Measurements from ENCODE around the gene MEF2A.

The MEF2A gene

DNA sequence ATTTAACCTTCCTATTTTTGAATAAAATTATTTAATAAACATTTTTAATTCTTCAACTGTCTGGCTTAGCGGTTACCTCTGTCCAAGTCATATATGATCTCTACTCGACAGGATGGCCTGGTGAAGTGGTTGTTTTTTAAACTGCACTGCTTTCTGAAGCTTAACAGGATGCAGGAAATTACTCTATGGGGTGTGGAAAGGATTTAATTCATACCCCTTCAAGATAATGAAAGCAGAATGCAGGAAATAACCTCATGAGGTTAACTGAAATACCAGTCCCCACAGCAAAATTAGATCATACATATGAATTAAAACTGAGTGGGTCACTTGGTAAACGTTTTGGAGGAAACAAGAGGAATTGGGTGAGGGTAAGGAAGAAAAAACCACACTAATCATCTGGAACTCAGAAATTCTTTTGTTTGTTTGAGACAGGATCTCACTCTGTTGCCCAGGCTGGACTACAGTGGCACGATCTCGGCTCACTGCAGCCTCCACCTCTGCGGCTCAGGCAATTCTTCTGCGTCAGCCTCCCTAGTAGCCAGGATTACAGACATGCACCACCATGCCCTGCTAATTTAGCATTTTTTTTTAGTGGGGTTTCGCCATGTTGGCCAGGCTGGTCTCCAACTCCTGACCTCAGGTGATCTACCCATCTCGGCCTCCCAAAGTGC lies 117.4 kb downstream of the MEF2A start:
- FAIRE-seq, result no peak
- TF ChIP-seq POLR2AphosphoS5 (IDR thresholded peaks at IDR 0.05; ENCODE audit: low read depth, low read length) (no peak), TAF1 (IDR thresholded peaks at IDR 0.05; ENCODE audit: borderline replicate concordance, low read depth, low read length) (no peak), POLR2A (IDR thresholded peaks at IDR 0.05; ENCODE audit: low read depth, low read length) (no peak)
- DNase-seq (ENCODE audit: insufficient read length), result no peak

DNA sequence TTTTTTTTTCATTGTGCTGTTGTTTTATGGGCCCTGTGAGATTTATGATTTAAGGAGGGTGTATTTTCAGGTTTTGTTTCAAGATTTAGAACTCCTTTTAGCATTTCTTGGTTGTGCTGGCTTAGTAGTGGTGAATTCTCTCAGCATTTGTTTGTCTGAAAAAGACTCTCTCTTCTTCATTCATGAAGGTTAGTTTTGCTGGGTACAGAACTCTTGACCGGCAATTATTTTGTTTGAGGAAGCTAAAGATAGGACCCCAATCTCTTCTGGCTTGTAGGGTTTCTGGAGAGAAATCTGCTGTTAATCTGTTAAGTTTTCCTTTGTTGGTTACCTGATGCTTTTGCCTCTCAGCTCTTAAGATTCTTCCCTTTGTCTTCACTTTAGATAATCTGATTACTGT lies 120.5 kb downstream of the MEF2A start:
- FAIRE-seq, result no peak
- TF ChIP-seq POLR2AphosphoS5 (IDR thresholded peaks at IDR 0.05; ENCODE audit: low read depth, low read length) (no peak), POLR2A (IDR thresholded peaks at IDR 0.05; ENCODE audit: low read depth, low read length) (no peak), TAF1 (IDR thresholded peaks at IDR 0.05; ENCODE audit: borderline replicate concordance, low read depth, low read length) (no peak)

DNA sequence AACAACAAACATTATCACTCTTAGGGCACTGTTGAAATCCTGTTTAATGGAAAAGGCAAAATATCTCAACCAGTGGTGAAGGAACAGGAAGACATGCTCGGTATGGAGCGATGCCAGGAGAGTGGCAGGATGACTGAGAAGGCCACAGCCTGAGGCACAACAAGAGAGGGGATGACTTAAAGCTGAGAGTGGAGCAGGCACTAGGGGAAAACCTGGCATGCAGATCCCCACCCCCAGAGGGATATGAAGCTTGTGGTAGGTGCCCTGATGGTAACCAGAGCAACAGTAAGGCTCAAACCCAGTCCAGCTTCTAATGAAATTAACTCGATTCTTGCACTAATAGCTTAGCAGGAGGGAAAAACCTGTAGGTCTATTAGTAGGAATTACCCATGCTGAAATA lies 127.0 kb downstream of the MEF2A start:
- DNase-seq (ENCODE audit: insufficient read length) (no peak), FAIRE-seq (no peak)
- TF ChIP-seq POLR2AphosphoS5 (IDR thresholded peaks at IDR 0.05; ENCODE audit: low read depth, low read length) (no peak), TAF1 (IDR thresholded peaks at IDR 0.05; ENCODE audit: borderline replicate concordance, low read depth, low read length) (no peak), POLR2A (IDR thresholded peaks at IDR 0.05; ENCODE audit: low read depth, low read length) (no peak)

More for the DNA sequence above, 120.5 kb downstream of the MEF2A start:
- DNase-seq (ENCODE audit: insufficient read length), result no peak

DNA sequence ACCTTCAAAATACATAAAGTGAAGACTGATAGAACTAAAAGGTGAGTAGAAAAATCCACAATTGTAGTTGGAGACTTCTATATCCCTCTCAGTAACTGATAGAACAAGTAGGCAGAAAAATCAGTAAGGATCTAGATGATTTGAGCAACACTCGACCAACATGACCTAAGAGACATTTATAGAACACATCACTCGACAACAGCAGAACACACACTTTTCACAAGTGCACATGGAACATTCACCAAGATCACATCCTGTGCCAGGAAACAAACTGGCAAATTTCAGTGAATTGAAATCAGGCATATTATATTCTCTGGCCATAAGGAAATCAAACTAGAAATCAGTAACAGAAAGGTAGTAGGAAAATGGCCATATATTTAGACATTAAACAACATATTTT lies 130.3 kb downstream of the MEF2A start:
- no peak for DNase-seq (ENCODE audit: insufficient read length)
- no peak for FAIRE-seq

DNA sequence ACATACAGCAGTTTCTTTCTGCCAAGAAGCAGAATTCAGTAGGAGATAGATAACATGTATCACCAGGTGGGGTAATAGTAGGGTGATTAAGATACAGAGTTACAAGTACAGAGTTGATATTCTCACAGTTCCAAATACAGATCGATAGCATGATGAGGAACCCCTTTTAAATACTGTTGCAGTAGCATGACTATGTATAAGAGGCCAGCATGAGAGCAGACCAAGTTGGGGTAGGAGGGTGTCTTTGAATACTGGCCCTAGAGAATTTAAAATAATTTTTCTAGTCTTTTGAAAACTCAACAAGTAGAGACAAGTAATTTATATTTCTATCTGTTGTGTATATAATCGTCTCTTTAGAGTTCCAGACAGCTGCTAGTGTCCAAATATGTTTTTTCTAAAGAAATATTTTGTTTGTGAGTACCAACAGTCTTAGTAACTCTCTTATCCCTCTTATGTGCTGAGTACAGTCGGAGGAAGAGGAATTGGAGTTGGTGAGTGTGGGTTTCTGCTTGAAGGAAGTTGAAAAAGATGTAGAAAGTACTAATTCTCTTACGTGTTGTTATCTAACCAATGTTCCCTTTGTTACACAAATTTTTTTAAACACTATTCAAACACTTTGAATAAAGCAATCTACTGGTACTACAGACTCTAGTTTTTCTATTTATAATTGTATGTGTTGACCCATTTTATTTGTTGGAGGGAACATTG lies 137.3 kb downstream of the MEF2A start:
- no peak for DNase-seq (ENCODE audit: insufficient read length)
- FAIRE-seq, result no peak
- TF ChIP-seq TAF1 (IDR thresholded peaks at IDR 0.05; ENCODE audit: borderline replicate concordance, low read depth, low read length), result no peak
- no peak for TF ChIP-seq POLR2AphosphoS5 (IDR thresholded peaks at IDR 0.05; ENCODE audit: low read depth, low read length)
- TF ChIP-seq POLR2A (IDR thresholded peaks at IDR 0.05; ENCODE audit: low read depth, low read length), result no peak

More for the DNA sequence above, 130.3 kb downstream of the MEF2A start:
- no peak for TF ChIP-seq POLR2A (IDR thresholded peaks at IDR 0.05; ENCODE audit: low read depth, low read length)
- TF ChIP-seq POLR2AphosphoS5 (IDR thresholded peaks at IDR 0.05; ENCODE audit: low read depth, low read length), result no peak
- TF ChIP-seq TAF1 (IDR thresholded peaks at IDR 0.05; ENCODE audit: borderline replicate concordance, low read depth, low read length), result no peak

DNA sequence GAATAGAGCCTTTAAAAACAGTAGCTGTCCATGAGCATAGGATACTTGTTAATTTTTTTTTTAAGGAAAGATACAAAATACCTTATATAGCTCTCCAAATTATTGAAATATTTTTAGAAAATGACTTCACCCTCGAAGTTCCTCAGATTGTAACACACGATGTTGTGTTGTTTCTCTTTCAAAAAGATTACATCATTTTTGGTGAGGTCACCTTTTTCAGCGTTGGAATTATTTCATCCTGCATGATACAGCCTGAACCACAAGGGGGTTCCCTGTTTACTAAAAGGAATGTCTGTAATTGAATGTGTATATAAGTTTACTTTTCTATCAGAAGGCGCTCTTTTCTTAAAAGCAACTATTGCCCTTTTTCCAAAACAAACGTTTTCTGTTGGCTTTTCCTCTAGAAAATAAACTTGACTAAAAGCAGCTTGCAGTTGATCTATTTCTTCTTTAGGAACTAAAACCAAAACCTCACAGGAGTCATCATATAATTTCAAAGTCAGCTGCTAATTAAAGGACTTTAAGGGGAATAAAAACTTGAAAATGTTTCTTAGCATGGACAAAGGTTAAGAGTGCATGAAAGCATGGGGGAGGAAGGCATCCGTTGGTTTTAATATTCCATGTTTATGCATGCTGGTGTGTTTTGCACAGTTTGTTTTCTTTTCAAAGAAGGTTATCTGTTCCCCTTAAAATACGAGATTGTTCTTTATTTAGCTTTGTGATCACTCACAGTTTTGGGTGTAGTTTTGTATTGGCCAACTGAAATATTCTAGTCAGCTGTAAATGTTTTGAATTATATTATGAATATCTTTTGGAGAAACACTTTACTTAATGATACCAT lies 138.0 kb downstream of the MEF2A start:
- FAIRE-seq, result peak; percentile 27
- TF ChIP-seq TAF1 (IDR thresholded peaks at IDR 0.05; ENCODE audit: borderline replicate concordance, low read depth, low read length), result no peak
- no peak; the same call in 1 of the 2 replicates for TF ChIP-seq POLR2A (IDR thresholded peaks at IDR 0.05; ENCODE audit: low read depth, low read length)
- no peak for TF ChIP-seq POLR2AphosphoS5 (IDR thresholded peaks at IDR 0.05; ENCODE audit: low read depth, low read length)
- DNase-seq (ENCODE audit: insufficient read length), result no peak

DNA sequence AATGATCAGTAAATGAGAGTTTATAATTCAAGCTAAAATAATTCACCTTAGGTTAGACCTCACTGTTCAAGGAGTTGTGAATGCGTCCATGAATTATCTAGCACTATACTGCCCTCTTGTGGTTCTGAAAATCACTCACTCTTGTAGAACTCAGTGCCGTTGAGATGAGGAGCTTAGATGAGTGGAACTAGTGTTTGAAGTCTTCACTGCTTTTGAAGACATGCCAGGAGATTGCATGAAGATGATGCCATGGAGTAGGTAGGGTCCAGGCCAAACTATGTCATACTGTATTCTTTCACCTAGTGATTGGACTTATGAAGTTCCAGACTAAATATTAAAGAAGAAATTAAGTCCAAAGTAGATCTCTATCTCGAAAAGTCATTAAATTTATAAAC lies 138.7 kb downstream of the MEF2A start:
- DNase-seq (ENCODE audit: insufficient read length), result no peak
- FAIRE-seq, result peak; percentile 93
- TF ChIP-seq POLR2AphosphoS5 (IDR thresholded peaks at IDR 0.05; ENCODE audit: low read depth, low read length), result 0 out of 2 replicates have a peak, but pooled peaks have one; percentile 52
- no peak for TF ChIP-seq POLR2A (IDR thresholded peaks at IDR 0.05; ENCODE audit: low read depth, low read length)

DNA sequence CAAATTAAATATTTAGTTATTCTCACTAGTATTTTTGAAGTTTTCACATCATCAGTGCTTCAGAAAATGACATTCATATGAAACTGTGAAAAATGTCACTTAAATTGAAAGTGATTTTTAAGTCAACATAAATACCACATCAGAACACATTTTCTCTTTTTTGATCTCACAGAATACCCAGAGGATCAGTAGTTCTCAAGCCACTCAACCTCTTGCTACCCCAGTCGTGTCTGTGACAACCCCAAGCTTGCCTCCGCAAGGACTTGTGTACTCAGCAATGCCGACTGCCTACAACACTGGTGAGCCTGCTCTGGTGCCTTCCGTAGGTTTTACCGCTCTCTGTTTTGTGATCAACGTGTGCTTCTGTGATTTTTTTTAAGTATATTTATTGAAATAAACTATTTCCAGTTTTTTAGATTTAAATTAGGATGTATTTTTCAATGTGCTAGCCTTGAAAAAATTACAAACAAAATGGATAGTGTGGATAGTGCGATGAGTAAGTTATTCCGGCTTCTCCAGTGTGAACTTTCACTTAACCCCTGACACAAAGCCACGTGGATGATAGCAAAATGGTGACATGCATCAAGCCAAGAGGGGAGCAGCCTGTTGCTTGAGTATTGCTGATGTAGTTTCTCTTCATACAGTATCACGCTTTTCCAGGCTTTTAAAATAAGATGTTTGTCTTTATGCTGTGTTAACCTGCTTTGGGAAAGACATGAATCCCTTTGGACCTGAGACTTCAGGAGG lies 140.9 kb downstream of the MEF2A start:
- 0 out of 2 replicates have a peak, but pooled peaks have one; percentile 36 for TF ChIP-seq POLR2AphosphoS5 (IDR thresholded peaks at IDR 0.05; ENCODE audit: low read depth, low read length)
- no peak; the same call in 1 of the 2 replicates for TF ChIP-seq POLR2A (IDR thresholded peaks at IDR 0.05; ENCODE audit: low read depth, low read length)
- FAIRE-seq (no peak), DNase-seq (ENCODE audit: insufficient read length) (no peak)

DNA sequence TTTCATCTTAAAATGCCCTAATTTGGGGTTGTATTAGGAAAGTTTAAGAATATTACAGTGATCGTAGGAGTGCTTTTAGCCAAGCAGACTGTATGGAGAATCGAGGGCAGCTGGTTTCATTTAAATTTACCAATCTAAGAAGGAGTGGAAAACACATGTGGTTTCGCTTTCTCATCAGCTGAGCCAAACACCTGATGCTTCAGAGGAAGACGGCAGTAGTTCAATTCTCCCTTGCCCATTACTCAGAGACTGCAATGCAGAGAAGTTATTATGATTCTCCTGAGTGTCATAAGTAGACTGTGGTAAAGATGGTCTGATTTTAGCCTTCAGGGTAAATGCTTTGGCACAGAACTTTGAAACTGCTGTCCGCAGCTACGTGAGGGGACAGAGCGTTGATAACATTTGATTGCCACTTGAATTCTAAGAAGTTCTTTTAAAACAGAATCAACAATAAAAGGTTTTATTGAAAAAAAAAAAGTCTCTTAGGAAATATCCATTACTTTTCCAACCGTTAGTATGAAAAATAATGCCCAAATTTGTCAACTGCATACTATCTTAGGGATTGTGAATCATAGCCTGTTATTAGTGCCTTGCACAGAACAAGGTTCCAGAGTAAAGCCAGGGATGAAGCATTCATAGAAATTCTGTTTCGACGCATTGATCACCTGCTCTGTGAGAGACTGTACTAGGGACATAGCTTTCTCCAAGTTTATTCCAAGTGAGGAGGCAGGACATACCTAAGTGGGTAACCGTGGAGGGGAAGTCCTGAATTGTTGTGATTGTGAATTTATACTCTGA lies 141.9 kb downstream of the MEF2A start:
- no peak for TF ChIP-seq TAF1 (IDR thresholded peaks at IDR 0.05; ENCODE audit: borderline replicate concordance, low read depth, low read length)
- no peak for TF ChIP-seq POLR2AphosphoS5 (IDR thresholded peaks at IDR 0.05; ENCODE audit: low read depth, low read length)
- no peak for TF ChIP-seq POLR2A (IDR thresholded peaks at IDR 0.05; ENCODE audit: low read depth, low read length)
- FAIRE-seq (no peak), DNase-seq (ENCODE audit: insufficient read length) (no peak)

DNA sequence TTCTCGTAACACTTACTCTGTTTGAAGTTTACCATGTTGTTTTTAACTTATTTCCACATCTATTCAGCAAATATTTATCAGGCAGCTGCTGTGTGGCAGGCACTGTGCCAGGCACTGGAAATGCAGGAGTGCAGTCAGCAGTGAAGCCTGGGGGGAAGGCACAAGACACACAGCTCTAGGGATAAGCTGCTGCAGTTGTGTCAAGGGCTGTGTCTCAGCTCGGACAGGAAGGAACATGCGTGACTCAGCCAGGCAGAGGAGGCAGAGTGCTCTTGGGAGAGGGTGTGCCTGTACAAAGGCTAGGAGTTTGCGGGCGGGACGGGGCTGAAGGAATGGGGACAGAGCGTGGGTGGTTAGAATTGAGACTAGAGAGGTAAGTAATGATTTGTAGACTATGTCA lies 142.8 kb downstream of the MEF2A start:
- FAIRE-seq (no peak), DNase-seq (ENCODE audit: insufficient read length) (no peak)
- no peak for TF ChIP-seq POLR2AphosphoS5 (IDR thresholded peaks at IDR 0.05; ENCODE audit: low read depth, low read length)
- TF ChIP-seq TAF1 (IDR thresholded peaks at IDR 0.05; ENCODE audit: borderline replicate concordance, low read depth, low read length), result no peak
- no peak for TF ChIP-seq POLR2A (IDR thresholded peaks at IDR 0.05; ENCODE audit: low read depth, low read length)
